ENCODE results near the gene RPL36AL. TPM values are rescaled to one million over a fixed set of nuclear protein-coding genes. Genes with fewer than 3 reads are reported as not detected.

The RPL36AL gene
- total RNA-seq, 2 experiments from 2014 or later: 320 to 330 TPM

Other genes starting within 250 kb of the RPL36AL start
- gene RPS29, start 34.2 kb downstream of the RPL36AL start, total RNA-seq: 1,000 to 10,000 TPM; 1,659 to 1,700 TPM
- 10 to 100 TPM; 48.7 to 53.2 TPM for gene LRR1, start 21.7 kb downstream of the RPL36AL start, total RNA-seq
- 10 to 100 TPM; 82.7 to 86.5 TPM for gene MGAT2, start 173 bp upstream of the RPL36AL start, total RNA-seq
- gene DNAAF2, start 14.6 kb upstream of the RPL36AL start, total RNA-seq: 1 to 10 TPM; 7.4 to 7.5 TPM
- gene POLE2, start 67.6 kb upstream of the RPL36AL start, total RNA-seq: 10 to 100 TPM; 24.1 to 24.9 TPM
- gene KLHDC1, start 72.5 kb upstream of the RPL36AL start, total RNA-seq: 1 to 10 TPM; 2.4 to 2.6 TPM
- gene KLHDC2, start 147.5 kb upstream of the RPL36AL start, total RNA-seq: 10 to 100 TPM; 34.3 to 34.7 TPM
- gene NEMF, start 232.2 kb upstream of the RPL36AL start, total RNA-seq: 10 to 100 TPM; 64.7 to 73.3 TPM

All from activated CD4-positive, alpha-beta memory T cell treated with anti-CD3 and anti-CD28 coated beads, Interleukin-2, amount 10 ng/mL, durations not matched to agents 7 days and 5 days (primary cell).